IMR-90 (cell line): ENCODE data around the gene C12orf57. TPM values are rescaled to one million over a fixed set of nuclear protein-coding genes. Genes with fewer than 3 reads are reported as not detected.

ENCODE experiments used
- ATAC-seq: fragments of 200-7000 bp; cut with Tn5 transposase; 2 replicates; pipeline ENCODE4 v1.9.1; 2020; ENCODE audit warnings: low read depth, mild to moderate bottlenecking, moderate library complexity
- BruUV-seq: library from RNA; stranded (reverse); fragments of 400-500 nt; replicated peaks from 2 replicates; lab custom pipeline; 2021; lab: Mats Ljungman, UMichigan
- CTCF ChIA-PET: fragments of 300-600 bp; formaldehyde crosslinking; extraction: SDS; loops from one replicate; lab custom pipeline; 2021; ENCODE audit warnings: antibody characterized with exemption; lab: Yijun Ruan, JAX
- POLR2A ChIA-PET: fragments of 300-600 bp; sonication (Branson Sonifier 250); formaldehyde crosslinking; loops from one replicate; lab custom pipeline; 2022; ENCODE audit warnings: antibody characterized with exemption; ENCODE audit not compliant: unreplicated experiment; lab: Charles Lee
- DNase-seq: peaks from one replicate; pipeline ENCODE4 v3.0.0; 2013
- H2AFZ ChIP-seq: replicated peaks from 2 replicates; pipeline ENCODE3; 2013; ENCODE audit warnings: low read length, mild to moderate bottlenecking; ENCODE audit not compliant: poor library complexity
- H2AK5ac ChIP-seq: 2 replicates; pipeline ENCODE4 v1.6.1; 2013; ENCODE audit warnings: low read depth, low read length, inconsistent platforms
- H2AK9ac ChIP-seq: replicated peaks from 2 replicates; pipeline ENCODE3; 2013; ENCODE audit warnings: mild to moderate bottlenecking, low read depth, low read length, moderate library complexity; ENCODE audit not compliant: poor library complexity
- H2BK120ac ChIP-seq: 2 replicates; pipeline ENCODE4 v1.6.1; 2013; ENCODE audit warnings: low read depth, low read length, inconsistent platforms
- H2BK15ac ChIP-seq: 3 replicates; pipeline ENCODE4 v1.6.1; 2013; ENCODE audit warnings: low read depth, low read length, inconsistent platforms
- H2BK20ac ChIP-seq: 2 replicates; pipeline ENCODE4 v1.6.1; 2013; ENCODE audit warnings: low read depth, mild to moderate bottlenecking, inconsistent platforms, low read length, moderate library complexity
- H2BK5ac ChIP-seq: 2 replicates; pipeline ENCODE4 v1.6.1; 2013; ENCODE audit warnings: mild to moderate bottlenecking, low read depth, low read length, inconsistent platforms; ENCODE audit not compliant: poor library complexity, severe bottlenecking
- H3K14ac ChIP-seq: replicated peaks from 2 replicates; pipeline ENCODE4 v1.6.1; 2013; ENCODE audit warnings: low read depth, low read length, inconsistent platforms
- H3K18ac ChIP-seq: 2 replicates; pipeline ENCODE4 v1.6.1; 2013; ENCODE audit warnings: low read depth, low read length, control low read depth
- H3K23ac ChIP-seq: 2 replicates; pipeline ENCODE4 v1.6.1; 2013; ENCODE audit warnings: low read depth, low read length, inconsistent platforms
- H3K27ac ChIP-seq: 2 replicates; pipeline ENCODE4 v1.5.1; 2013; ENCODE audit warnings: mild to moderate bottlenecking, control low read depth, low read length; ENCODE audit not compliant: insufficient read depth
- H3K27me3 ChIP-seq: 2 replicates; pipeline ENCODE4 v1.6.1; 2013; ENCODE audit warnings: low read length; ENCODE audit not compliant: control insufficient read depth, insufficient read depth
- H3K36me3 ChIP-seq: 2 replicates; pipeline ENCODE4 v1.6.1; 2013; ENCODE audit warnings: low read length, mixed read lengths; ENCODE audit not compliant: control insufficient read depth, insufficient read depth
- H3K4ac ChIP-seq: 2 replicates; pipeline ENCODE4 v1.6.1; 2013; ENCODE audit warnings: low read depth, low read length, inconsistent platforms
- H3K4me1 ChIP-seq: 2 replicates; pipeline ENCODE4 v1.6.1; 2013; ENCODE audit warnings: low read length, mixed read lengths; ENCODE audit not compliant: control insufficient read depth, insufficient read depth
- H3K4me2 ChIP-seq: 2 replicates; pipeline ENCODE4 v1.6.1; 2013; ENCODE audit warnings: low read depth, mild to moderate bottlenecking, control low read depth, low read length, moderate library complexity
- H3K4me3 ChIP-seq: 2 replicates; pipeline ENCODE4 v1.5.1; 2013; ENCODE audit warnings: low read depth, mild to moderate bottlenecking, control low read depth, low read length, moderate library complexity; ENCODE audit not compliant: insufficient read depth
- H3K56ac ChIP-seq: 2 replicates; pipeline ENCODE4 v1.6.1; 2013; ENCODE audit warnings: low read length, inconsistent platforms; ENCODE audit not compliant: insufficient read depth; ENCODE audit errors: extremely low read depth
- H3K79me1 ChIP-seq, 2 experiments: 2 replicates each; pipeline ENCODE4 v1.6.1; 2013; ENCODE audit warnings: low read length in 2 of 2, inconsistent platforms in 1 of 2, low read depth in 1 of 2
- H3K9ac ChIP-seq: 2 replicates; pipeline ENCODE4 v1.6.1; 2013; ENCODE audit warnings: low read depth, low read length, control low read depth
- H3K9me1 ChIP-seq: 2 replicates; pipeline ENCODE4 v1.6.1; 2013; ENCODE audit warnings: low read length, inconsistent platforms; ENCODE audit not compliant: insufficient read depth
- H3K9me3 ChIP-seq: 2 replicates; pipeline ENCODE4 v1.6.1; 2013; ENCODE audit warnings: low read length; ENCODE audit not compliant: control insufficient read depth, insufficient read depth
- H4K20me1 ChIP-seq: 2 replicates; pipeline ENCODE4 v1.6.1; 2013; ENCODE audit warnings: low read length, inconsistent platforms; ENCODE audit not compliant: insufficient read depth
- H4K5ac ChIP-seq: 2 replicates; pipeline ENCODE4 v1.6.1; 2013; ENCODE audit warnings: mild to moderate bottlenecking, low read depth, low read length, control low read depth
- H4K8ac ChIP-seq, 2 experiments: 2 replicates each; pipeline ENCODE4 v1.6.1; 2013; ENCODE audit warnings: low read depth in 2 of 2, low read length in 2 of 2, control low read depth in 1 of 2, inconsistent platforms in 1 of 2
- H4K91ac ChIP-seq: 2 replicates; pipeline ENCODE4 v1.6.1; 2013; ENCODE audit warnings: low read depth, low read length, inconsistent platforms; ENCODE audit not compliant: insufficient read depth
- CTCF ChIP-seq: conservative IDR thresholded peaks from 2 replicates; pipeline ENCODE4 v1.5.1; 2012; ENCODE audit warnings: mild to moderate bottlenecking, low read depth, low read length, improper control_type of control experiment
- ELK1 ChIP-seq: fragments of 150-350 bp; IDR thresholded peaks from 2 replicates; pipeline ENCODE4 v1.6.1; 2016; ENCODE audit warnings: low read depth, mild to moderate bottlenecking, low read length, moderate library complexity, borderline replicate concordance
- FOS ChIP-seq: fragments of 150-350 bp; IDR thresholded peaks from 2 replicates; pipeline ENCODE4 v1.6.1; 2016; ENCODE audit warnings: low read depth, low read length
- MAFK ChIP-seq: IDR thresholded peaks from 2 replicates; pipeline ENCODE4 v1.6.1; 2012; ENCODE audit warnings: low read depth, low read length, improper control_type of control experiment
- MXI1 ChIP-seq: IDR thresholded peaks from 2 replicates; pipeline ENCODE4 v1.6.1; 2012; ENCODE audit warnings: low read depth, mild to moderate bottlenecking, low read length, moderate library complexity, borderline replicate concordance
- RAD21 ChIP-seq: IDR thresholded peaks from 2 replicates; pipeline ENCODE4 v1.6.1; 2012; ENCODE audit warnings: low read length, improper control_type of control experiment
- SMC3 ChIP-seq: fragments of 150-350 bp; IDR thresholded peaks from 2 replicates; pipeline ENCODE4 v1.6.1; 2016; ENCODE audit warnings: low read depth, mild to moderate bottlenecking, antibody characterized with exemption, low read length, moderate library complexity
- USF2 ChIP-seq: fragments of 150-350 bp; IDR thresholded peaks from 2 replicates; pipeline ENCODE4 v1.6.1; 2017; ENCODE audit warnings: mild to moderate bottlenecking, antibody characterized with exemption, low read length, low read depth
- WGBS, 2 experiments: methylation state at CpG; one replicate each; pipeline versions ENCODE4 v1.1.5 to v1.1.7; 2013; ENCODE audit warnings: missing lambda C conversion rate in 2 of 2; ENCODE audit not compliant: insufficient read length in 1 of 2; ENCODE audit errors: extremely low coverage in 2 of 2; 5-methylcytosine and 5-hydroxymethylcytosine counted together
- dilution Hi-C: fragments of 300-500 bp; cut with HindIII; formaldehyde crosslinking; loops from one replicate; pipeline ENCODE4 v1.14.3; 2018; ENCODE audit warnings: low sequenced_read_pairs; ENCODE audit not compliant: unreplicated experiment
- in situ Hi-C: fragments of 300-500 bp; cut with MboI; formaldehyde crosslinking; loops from 3 replicates; pipeline ENCODE4 v1.14.3; 2019; ENCODE audit warnings: low sequenced_read_pairs, inconsistent platforms, mixed read lengths
- intact Hi-C: fragments of 100-400 bp; cut with micrococcal nuclease; formaldehyde crosslinking; loops from 2 replicates; pipeline ENCODE4 v1.10.0; 2022
- polyA plus RNA-seq, 3 experiments: library from polyadenylated mRNA; depleted of rRNA; stranded (reverse); fragments of >200 nt; gene quantifications; 2 replicates each; pipeline ENCODE4 v1.2.3, GENCODE V29; 2012; ENCODE audit warnings: low replicate concordance in 1 of 3
- total RNA-seq: library from RNA; depleted of rRNA; stranded (reverse); fragments of >200 nt; gene quantifications from 2 replicates; pipeline ENCODE4 v1.2.3, GENCODE V29; 2012

Gene C12orf57
- total and polyA plus RNA-seq, 2 of the 4 experiments (the other 2 are of a cell fraction): 238 to 530 TPM

- DNase-seq (no peak), ATAC-seq (no peak)
- Histone ChIP-seq H3K36me3 (peaks cover 69% of the 10 kb centered on the region), H3K9me1 (peaks cover 3% of the 10 kb centered on the region; the same call in 1 of the 2 replicates), H3K4me1 (no peaks in the 10 kb centered on the region), H4K8ac (no peak overlapping the region), H2AK5ac (no peak overlapping the region), H3K56ac (no peak overlapping the region), H3K27me3 (no peaks in the 10 kb centered on the region), H3K23ac (no peak overlapping the region), H3K14ac (no peak overlapping the region), H3K4me3 (no peak overlapping the region), H2AFZ (no peak overlapping the region), H3K4me2 (no peak overlapping the region), H3K27ac (no peak overlapping the region), H4K5ac (no peak overlapping the region), H2BK15ac (no peak overlapping the region), H2AK9ac (no peak overlapping the region), H2BK5ac (no peak overlapping the region), H4K20me1 (no peaks in the 10 kb centered on the region), H2BK20ac (no peak overlapping the region), H3K9ac (no peak overlapping the region), H3K4ac (no peak overlapping the region), H3K79me1 (peaks cover 10 to 21% of the 10 kb centered on the region in 2 experiments), H4K91ac (no peak overlapping the region), H2BK120ac (no peak overlapping the region), H3K18ac (no peak overlapping the region), H3K9me3 (no peaks in the 10 kb centered on the region)
- in situ Hi-C loops (no loop called here), intact Hi-C loops (no loop called here), dilution Hi-C loops (no loop called here)
- CTCF ChIA-PET: no interaction called here
- POLR2A ChIA-PET: no interaction called here
- WGBS, 2 experiments: 100% methylated on average over 2 of the region's 3 CpGs; no CpG with 5 or more reads in 1 of the 2 experiments
- no TSS peak for BruUV-seq
- no peak for TF ChIP-seq USF2
- no peak for TF ChIP-seq FOS
- no peak for TF ChIP-seq CTCF
- no peak for TF ChIP-seq RAD21
- TF ChIP-seq ELK1: no peak
- TF ChIP-seq MAFK: no peak
- no peak for TF ChIP-seq MXI1
- TF ChIP-seq SMC3: no peak
Measured at GRCh38 chr12:6978611-6979011, 34.8 kb downstream of the C12orf57 start.
